HepG2 (cell line): ENCODE results near the gene ZNF287. TPM values are rescaled to one million over a fixed set of nuclear protein-coding genes. Genes with fewer than 3 reads are reported as not detected.

Source experiments
- AGO2 ChIP-seq: fragments of 200-400 bp; formaldehyde crosslinking; optimal IDR thresholded peaks from 2 replicates; pipeline ENCODE3; 2017; ENCODE audit warnings: mild to moderate bottlenecking, low read depth, low read length, moderate library complexity
- ARHGAP35 ChIP-seq: sonication (generic); formaldehyde crosslinking; IDR thresholded peaks from 2 replicates; pipeline ENCODE4 v1.9.0; 2022; ENCODE audit warnings: mild to moderate bottlenecking, inconsistent platforms, moderate library complexity, missing genetic modification reagents, borderline replicate concordance
- E2F5 ChIP-seq: sonication (generic); formaldehyde crosslinking; conservative IDR thresholded peaks from 2 replicates; pipeline ENCODE4 v1.4.0; 2020; ENCODE audit warnings: missing genetic modification reagents
- EP300 ChIP-seq, 3 experiments: sonication (generic) in 1 of 3; formaldehyde crosslinking in 1 of 3; IDR thresholded peaks; 2 replicates each; pipeline versions ENCODE4 v1.5.1 to v1.6.1; 2011 to 2020; ENCODE audit warnings: low read depth in 2 of 3, low read length in 2 of 3, borderline replicate concordance in 1 of 3, improper control_type of control experiment in 1 of 3, mild to moderate bottlenecking in 1 of 3, missing genetic modification reagents in 1 of 3, moderate library complexity in 1 of 3
- GLMP ChIP-seq: sonication (generic); formaldehyde crosslinking; IDR thresholded peaks from 2 replicates; pipeline ENCODE4 v1.9.0; 2021; ENCODE audit warnings: missing genetic modification reagents, mild to moderate bottlenecking, borderline replicate concordance
- IRF1 ChIP-seq: sonication (generic); formaldehyde crosslinking; IDR thresholded peaks from 2 replicates; pipeline ENCODE4 v1.4.0; 2020; ENCODE audit warnings: low read depth, mild to moderate bottlenecking, missing genetic modification reagents
- MZF1 ChIP-seq: sonication (generic); formaldehyde crosslinking; IDR thresholded peaks from 2 replicates; pipeline ENCODE4 v1.8.1; 2023; ENCODE audit warnings: mild to moderate bottlenecking, missing genetic modification reagents, borderline replicate concordance
- NR1H2 ChIP-seq: sonication (generic); formaldehyde crosslinking; IDR thresholded peaks from 2 replicates; pipeline ENCODE4 v1.8.1; 2022; ENCODE audit warnings: low read depth, missing genetic modification reagents, borderline replicate concordance
- PHB2 ChIP-seq: fragments of 450-650 bp; IDR thresholded peaks from 2 replicates; pipeline ENCODE4 v1.6.1; 2018; ENCODE audit not compliant: partially characterized antibody
- POLR2A ChIP-seq, 2 experiments: IDR thresholded peaks; 2 replicates each; pipeline ENCODE4 v1.6.1; 2011; ENCODE audit warnings: low read depth in 2 of 2, low read length in 2 of 2, mild to moderate bottlenecking in 1 of 2, moderate library complexity in 1 of 2; ENCODE audit not compliant: insufficient read depth in 1 of 2
- RBFOX2 ChIP-seq: fragments of 200-400 bp; formaldehyde crosslinking; IDR thresholded peaks from 2 replicates; pipeline ENCODE4 v1.6.1; 2017; ENCODE audit warnings: low read depth, mild to moderate bottlenecking, low read length
- RCOR2 ChIP-seq: IDR thresholded peaks from 2 replicates; pipeline ENCODE4 v1.6.1; 2016; ENCODE audit warnings: missing biosample characterization, missing genetic modification reagents
- SMAD9 ChIP-seq: sonication (generic); formaldehyde crosslinking; IDR thresholded peaks from 2 replicates; pipeline ENCODE4 v1.5.1; 2020; ENCODE audit warnings: mild to moderate bottlenecking, missing genetic modification reagents
- SRF ChIP-seq: IDR thresholded peaks from 2 replicates; pipeline ENCODE4 v1.6.1; 2011; ENCODE audit warnings: mild to moderate bottlenecking, low read depth, low read length, moderate library complexity
- ZNF205 ChIP-seq: IDR thresholded peaks from 2 replicates; pipeline ENCODE4 v1.6.1; 2018; ENCODE audit warnings: missing biosample characterization, missing genetic modification reagents
- ZNF280D ChIP-seq: sonication (generic); formaldehyde crosslinking; IDR thresholded peaks from 2 replicates; pipeline ENCODE4 v1.5.1; 2020; ENCODE audit warnings: mild to moderate bottlenecking, missing genetic modification reagents
- ZNF282 ChIP-seq: fragments of 450-650 bp; IDR thresholded peaks from 2 replicates; pipeline ENCODE4 v1.6.1; 2018; ENCODE audit not compliant: partially characterized antibody
- ZNF414 ChIP-seq: sonication (generic); formaldehyde crosslinking; IDR thresholded peaks from 2 replicates; pipeline ENCODE4 v1.5.0; 2020; ENCODE audit warnings: missing genetic modification reagents
- ZNF512 ChIP-seq: sonication (generic); formaldehyde crosslinking; IDR thresholded peaks from 2 replicates; pipeline ENCODE4 v1.4.0; 2020; ENCODE audit warnings: mild to moderate bottlenecking, missing genetic modification reagents
- ZNF75D ChIP-seq: sonication (generic); formaldehyde crosslinking; IDR thresholded peaks from 2 replicates; pipeline ENCODE4 v1.8.1; 2023; ENCODE audit warnings: missing genetic modification reagents, mild to moderate bottlenecking, borderline replicate concordance
- polyA plus RNA-seq, 8 experiments: library from polyadenylated mRNA; depleted of rRNA in 3 of 8; stranded (reverse) in 7 of 8; unstranded in 1 of 8; fragments of >200 nt; fragmentation: Illumina TruSeq in 4 of 8; extraction: Trizol in 4 of 8; gene quantifications; 2 replicates each; pipeline versions ENCODE4 v1.2.1 to v1.2.3, GENCODE V29; 2011 to 2016; ENCODE audit warnings: low read depth in 4 of 8, missing spikeins in 1 of 8, mixed read lengths in 1 of 8; ENCODE audit not compliant: insufficient read depth in 1 of 8
- total RNA-seq, 5 experiments: library from RNA; depleted of rRNA; stranded (reverse); fragments of >200 nt; fragmentation: Illumina TruSeq; extraction: Trizol; gene quantifications; 2 replicates each; pipeline ENCODE4 v1.2.3, GENCODE V29; 2016; ENCODE audit warnings: low read depth in 1 of 5

ZNF287 gene
- total and polyA plus RNA-seq, 2 of the 13 experiments (the other 11 are each of a cell fraction or from before 2014, with no cell fraction given): 0.21 TPM; not detected in 1

- no peak for TF ChIP-seq AGO2
- TF ChIP-seq ZNF75D (CRISPR knock-in tag): no peak
- no peak for TF ChIP-seq PHB2
- peak in 1 of 2 experiments; percentile 60; a peak in 2 of 4 replicates for TF ChIP-seq POLR2A (IDR thresholded peaks at IDR 0.05; ENCODE audit: insufficient read depth in 1 of 2, low read depth in 2 of 2, low read length in 2 of 2)
- no peak for TF ChIP-seq GLMP (CRISPR knock-in tag)
- no peak for TF ChIP-seq MZF1
- no peak for TF ChIP-seq ZNF512
- 0 out of 2 replicates have a peak, but pooled peaks have one; percentile 43 for TF ChIP-seq ZNF280D
- TF ChIP-seq EP300 (IDR thresholded peaks at IDR 0.05; ENCODE audit: low read depth in 2 of 2, low read length in 2 of 2): no peak
- no peak for TF ChIP-seq EP300 (CRISPR knock-in tag; IDR thresholded peaks at IDR 0.05; ENCODE audit: borderline replicate concordance)
- no peak for TF ChIP-seq E2F5
- TF ChIP-seq ZNF414 (CRISPR knock-in tag): 0 out of 2 replicates have a peak, but pooled peaks have one; percentile 69
- TF ChIP-seq ZNF205 (CRISPR knock-in tag): 0 out of 2 replicates have a peak, but pooled peaks have one; percentile 18
- no peak for TF ChIP-seq IRF1 (CRISPR knock-in tag)
- no peak for TF ChIP-seq SMAD9 (CRISPR knock-in tag)
- TF ChIP-seq NR1H2 (CRISPR knock-in tag): no peak
- TF ChIP-seq RBFOX2: peak; percentile 55; the same call in 1 of the 2 replicates
- no peak for TF ChIP-seq ARHGAP35 (CRISPR knock-in tag)
- no peak for TF ChIP-seq SRF
- TF ChIP-seq ZNF282: no peak
- TF ChIP-seq RCOR2 (CRISPR knock-in tag): no peak
Measured at GRCh38 chr17:16589097-16589969, 20.3 kb upstream of the ZNF287 start (continued).
